Hematopoietic multipotent progenitor cell treated with erythropoietin and hydrocortisone succinate and interleukin-3 and kit ligand, for 17 days (in vitro differentiated cells): ENCODE results near the gene LY9.
"Not testable (repeated sequence)": the region's sequence is repeated elsewhere in the genome, so short reads cannot be mapped to it uniquely, and the experiment has no call there.

Experiments used
- DNase-seq: peaks from one replicate; pipeline ENCODE4 v3.0.0-alpha.2; 2015; ENCODE audit warnings: low spot score

The LY9 gene

GRCh38 chr1:160774886-160775719, 20.9 kb upstream of the LY9 start:
- no peak for DNase-seq

- no peak for DNase-seq
Observed at GRCh38 chr1:160776178-160776577, 19.8 kb upstream of the LY9 start.

- peak; percentile 64 for DNase-seq
Observed at GRCh38 chr1:160777486-160778089, 18.4 kb upstream of the LY9 start.

GRCh38 chr1:160778976-160779375, 17.0 kb upstream of the LY9 start:
- no peak for DNase-seq

GRCh38 chr1:160779626-160780397, 16.2 kb upstream of the LY9 start:
- peak; percentile 39 for DNase-seq

GRCh38 chr1:160780398-160780755, 15.6 kb upstream of the LY9 start:
- DNase-seq, result no peak

- no peak for DNase-seq
Observed at GRCh38 chr1:160781186-160781766, 14.7 kb upstream of the LY9 start.

- no peak for DNase-seq
Observed at GRCh38 chr1:160781914-160782689, 13.9 kb upstream of the LY9 start.

- not testable (repeated sequence) for DNase-seq
Observed at GRCh38 chr1:160782988-160783765, 12.8 kb upstream of the LY9 start.

GRCh38 chr1:160789051-160789701, 6.8 kb upstream of the LY9 start:
- DNase-seq, result no peak

GRCh38 chr1:160789702-160790611, 6.0 kb upstream of the LY9 start:
- DNase-seq, result no peak

- DNase-seq, result no peak
Observed at GRCh38 chr1:160794376-160794775, 1.6 kb upstream of the LY9 start.

GRCh38 chr1:160797271-160797709, 1.3 kb downstream of the LY9 start:
- DNase-seq, result no peak

GRCh38 chr1:160797861-160798273, 1.9 kb downstream of the LY9 start:
- DNase-seq, result no peak

- no peak for DNase-seq
Observed at GRCh38 chr1:160798439-160798838, 2.5 kb downstream of the LY9 start.

GRCh38 chr1:160799641-160800040, 3.7 kb downstream of the LY9 start:
- DNase-seq, result no peak

- no peak for DNase-seq
Observed at GRCh38 chr1:160800142-160800541, 4.2 kb downstream of the LY9 start.

GRCh38 chr1:160800645-160801408, 4.9 kb downstream of the LY9 start:
- no peak for DNase-seq
